HL-60 (cell line): ENCODE results near the gene TBC1D5.

ENCODE experiments used
- DNase-seq, 2 experiments: peaks; one replicate each; pipeline ENCODE4 v3.0.0-alpha.2; 2010 to 2020; ENCODE audit warnings: low read depth in 1 of 2, low spot score in 1 of 2
- H3K27ac ChIP-seq: fragments of 250-450 bp; sonication (Bioruptor Pico); replicated peaks from 2 replicates; pipeline ENCODE4 v1.5.1; 2020; ENCODE audit warnings: mild to moderate bottlenecking, moderate library complexity
- H3K27me3 ChIP-seq: fragments of 250-450 bp; sonication (Bioruptor Pico); 2 replicates; pipeline ENCODE4 v1.5.1; 2021; ENCODE audit warnings: mild to moderate bottlenecking, moderate library complexity; ENCODE audit not compliant: insufficient read depth, poor library complexity, severe bottlenecking
- H3K4me3 ChIP-seq: replicated peaks from 2 replicates; pipeline ENCODE4 v1.5.1; 2011; ENCODE audit warnings: mild to moderate bottlenecking, control low read depth, low read length; ENCODE audit not compliant: insufficient read depth
- GABPA ChIP-seq: IDR thresholded peaks from 2 replicates; pipeline ENCODE4 v1.6.1; 2012; ENCODE audit warnings: low read depth
- POLR2AphosphoS5 ChIP-seq: IDR thresholded peaks from 2 replicates; pipeline ENCODE4 v1.6.1; 2012; ENCODE audit warnings: low read depth
- SPI1 ChIP-seq: IDR thresholded peaks from 2 replicates; pipeline ENCODE4 v1.6.1; 2012; ENCODE audit warnings: low read depth, mild to moderate bottlenecking, borderline replicate concordance
- TF ChIP-seq, protein P1 (sequence below): IDR thresholded peaks from one replicate; pipeline ENCODE4 v1.5.1; 2011; ENCODE audit warnings: low read length, control low read depth, inconsistent platforms; ENCODE audit not compliant: insufficient read depth
- TF ChIP-seq, protein P2 (sequence below): IDR thresholded peaks from 2 replicates; pipeline ENCODE4 v1.6.1; 2012; ENCODE audit warnings: low read depth; ENCODE audit not compliant: insufficient replicate concordance

The TBC1D5 gene

DNA sequence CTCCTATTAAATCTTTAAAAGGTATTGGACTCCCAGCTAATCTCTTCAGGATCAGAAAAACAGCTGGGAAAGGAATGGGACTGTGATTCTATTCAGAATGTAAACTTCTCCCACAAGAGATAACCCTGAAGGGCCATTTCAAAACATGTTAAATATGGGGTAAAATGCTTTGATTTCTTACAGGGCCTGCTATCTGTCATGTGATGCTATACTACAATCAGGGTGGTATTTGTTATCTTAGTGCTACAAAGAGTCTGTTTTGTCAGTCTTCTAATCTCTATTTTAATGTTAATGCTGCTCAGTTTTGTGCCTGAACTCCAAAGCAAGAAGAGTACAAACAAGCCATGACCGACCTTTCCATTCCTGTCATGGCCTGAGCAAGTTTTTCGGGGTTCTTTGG, 186.9 kb downstream of the TBC1D5 start:
- no peak for DNase-seq
- H3K4me3 ChIP-seq = no peak overlapping the region
- no peak for TF ChIP-seq POLR2AphosphoS5
- TF ChIP-seq SPI1 = no peak
- TF ChIP-seq, protein P1, sequence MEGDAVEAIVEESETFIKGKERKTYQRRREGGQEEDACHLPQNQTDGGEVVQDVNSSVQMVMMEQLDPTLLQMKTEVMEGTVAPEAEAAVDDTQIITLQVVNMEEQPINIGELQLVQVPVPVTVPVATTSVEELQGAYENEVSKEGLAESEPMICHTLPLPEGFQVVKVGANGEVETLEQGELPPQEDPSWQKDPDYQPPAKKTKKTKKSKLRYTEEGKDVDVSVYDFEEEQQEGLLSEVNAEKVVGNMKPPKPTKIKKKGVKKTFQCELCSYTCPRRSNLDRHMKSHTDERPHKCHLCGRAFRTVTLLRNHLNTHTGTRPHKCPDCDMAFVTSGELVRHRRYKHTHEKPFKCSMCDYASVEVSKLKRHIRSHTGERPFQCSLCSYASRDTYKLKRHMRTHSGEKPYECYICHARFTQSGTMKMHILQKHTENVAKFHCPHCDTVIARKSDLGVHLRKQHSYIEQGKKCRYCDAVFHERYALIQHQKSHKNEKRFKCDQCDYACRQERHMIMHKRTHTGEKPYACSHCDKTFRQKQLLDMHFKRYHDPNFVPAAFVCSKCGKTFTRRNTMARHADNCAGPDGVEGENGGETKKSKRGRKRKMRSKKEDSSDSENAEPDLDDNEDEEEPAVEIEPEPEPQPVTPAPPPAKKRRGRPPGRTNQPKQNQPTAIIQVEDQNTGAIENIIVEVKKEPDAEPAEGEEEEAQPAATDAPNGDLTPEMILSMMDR = no peak
- no peak for TF ChIP-seq GABPA
- TF ChIP-seq, protein P2, sequence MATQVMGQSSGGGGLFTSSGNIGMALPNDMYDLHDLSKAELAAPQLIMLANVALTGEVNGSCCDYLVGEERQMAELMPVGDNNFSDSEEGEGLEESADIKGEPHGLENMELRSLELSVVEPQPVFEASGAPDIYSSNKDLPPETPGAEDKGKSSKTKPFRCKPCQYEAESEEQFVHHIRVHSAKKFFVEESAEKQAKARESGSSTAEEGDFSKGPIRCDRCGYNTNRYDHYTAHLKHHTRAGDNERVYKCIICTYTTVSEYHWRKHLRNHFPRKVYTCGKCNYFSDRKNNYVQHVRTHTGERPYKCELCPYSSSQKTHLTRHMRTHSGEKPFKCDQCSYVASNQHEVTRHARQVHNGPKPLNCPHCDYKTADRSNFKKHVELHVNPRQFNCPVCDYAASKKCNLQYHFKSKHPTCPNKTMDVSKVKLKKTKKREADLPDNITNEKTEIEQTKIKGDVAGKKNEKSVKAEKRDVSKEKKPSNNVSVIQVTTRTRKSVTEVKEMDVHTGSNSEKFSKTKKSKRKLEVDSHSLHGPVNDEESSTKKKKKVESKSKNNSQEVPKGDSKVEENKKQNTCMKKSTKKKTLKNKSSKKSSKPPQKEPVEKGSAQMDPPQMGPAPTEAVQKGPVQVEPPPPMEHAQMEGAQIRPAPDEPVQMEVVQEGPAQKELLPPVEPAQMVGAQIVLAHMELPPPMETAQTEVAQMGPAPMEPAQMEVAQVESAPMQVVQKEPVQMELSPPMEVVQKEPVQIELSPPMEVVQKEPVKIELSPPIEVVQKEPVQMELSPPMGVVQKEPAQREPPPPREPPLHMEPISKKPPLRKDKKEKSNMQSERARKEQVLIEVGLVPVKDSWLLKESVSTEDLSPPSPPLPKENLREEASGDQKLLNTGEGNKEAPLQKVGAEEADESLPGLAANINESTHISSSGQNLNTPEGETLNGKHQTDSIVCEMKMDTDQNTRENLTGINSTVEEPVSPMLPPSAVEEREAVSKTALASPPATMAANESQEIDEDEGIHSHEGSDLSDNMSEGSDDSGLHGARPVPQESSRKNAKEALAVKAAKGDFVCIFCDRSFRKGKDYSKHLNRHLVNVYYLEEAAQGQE = no peak
- no peaks in the 10 kb centered on the region for H3K27me3 ChIP-seq
- no peak overlapping the region for H3K27ac ChIP-seq

GRCh38 chr3:17554078-17554477, 188.4 kb downstream of the TBC1D5 start:
- TF ChIP-seq GABPA (no peak), SPI1 (no peak), POLR2AphosphoS5 (no peak)
- TF ChIP-seq, protein P2 = no peak
- TF ChIP-seq, protein P1 = no peak
- no peak overlapping the region for H3K4me3 ChIP-seq
- no peak overlapping the region for H3K27ac ChIP-seq
- DNase-seq = no peak
- no peaks in the 10 kb centered on the region for H3K27me3 ChIP-seq

- H3K27me3 ChIP-seq = no peaks in the 10 kb centered on the region
- TF ChIP-seq, protein P1 = no peak
- TF ChIP-seq, protein P2 = no peak
- TF ChIP-seq POLR2AphosphoS5 (no peak), SPI1 (no peak), GABPA (no peak)
- no peak overlapping the region for H3K27ac ChIP-seq
- no peak overlapping the region for H3K4me3 ChIP-seq
- no peak for DNase-seq
Observed at GRCh38 chr3:17553080-17553479, 189.4 kb downstream of the TBC1D5 start.
